ENCODE data around the gene MYO3B. TPM values are rescaled to one million over a fixed set of nuclear protein-coding genes. Genes with fewer than 3 reads are reported as not detected.

Gene MYO3B
- total and polyA plus RNA-seq, 4 experiments from 2014 or later = not detected

GRCh38 chr2:170288859-170289258, 110.9 kb downstream of the MYO3B start:
- ChIA-PET POLR2A (ENCODE audit: partially characterized antibody) (no interaction called here), CTCF (ENCODE audit: partially characterized antibody) (no interaction called here)
- peaks cover 2 to 29% (median 20%) of the 10 kb centered on the region in 8 donors for H3K9me3 Mint-ChIP-seq
- Histone ChIP-seq H3K9me3 (ENCODE audit: control insufficient read depth in 1 of 2, low read length in 2 of 2) (no peaks in the 10 kb centered on the region), H3K27me3 (ENCODE audit: insufficient read depth, low read length) (no peaks in the 10 kb centered on the region), H3K27ac (ENCODE audit: low read depth, low read length) (no peak overlapping the region), H3K36me3 (ENCODE audit: insufficient read depth, low read length) (no peaks in the 10 kb centered on the region), H3K4me1 (ENCODE audit: insufficient read depth, low read length) (no peaks in the 10 kb centered on the region), H3K4me3 (ENCODE audit: low read length in 2 of 2) (no peak overlapping the region)
- intact Hi-C loops (cut with micrococcal nuclease) = no loop called here
- H3K27ac Mint-ChIP-seq = no peak overlapping the region
- H3K4me3 Mint-ChIP-seq = no peak overlapping the region
- no peak for DNase-seq
- peaks cover 0 to 5% of the 10 kb centered on the region in 2 donors for H3K36me3 Mint-ChIP-seq
- no peaks in the 10 kb centered on the region for H3K4me1 Mint-ChIP-seq
- H3K27me3 Mint-ChIP-seq = peaks cover 6 to 17% of the 10 kb centered on the region in 2 donors

- no peaks in the 10 kb centered on the region for H3K4me1 Mint-ChIP-seq
- CTCF ChIA-PET (ENCODE audit: partially characterized antibody) = no interaction called here
- peaks cover 0 to 5% of the 10 kb centered on the region in 2 donors for H3K36me3 Mint-ChIP-seq
- DNase-seq = no peak
- H3K27me3 ChIP-seq (ENCODE audit: insufficient read depth, low read length) = no peaks in the 10 kb centered on the region
- H3K36me3 ChIP-seq (ENCODE audit: insufficient read depth, low read length) = no peaks in the 10 kb centered on the region
- H3K27me3 Mint-ChIP-seq = peaks cover 8 to 20% of the 10 kb centered on the region in 2 donors
- H3K27ac ChIP-seq (ENCODE audit: low read depth, low read length) = no peak overlapping the region
- no peak overlapping the region for H3K4me3 ChIP-seq (ENCODE audit: low read length in 2 of 2)
- H3K27ac Mint-ChIP-seq = no peak overlapping the region
- H3K4me1 ChIP-seq (ENCODE audit: insufficient read depth, low read length) = no peaks in the 10 kb centered on the region
- no peak overlapping the region for H3K4me3 Mint-ChIP-seq
- POLR2A ChIA-PET (ENCODE audit: partially characterized antibody) = no interaction called here
- peaks cover 2 to 35% (median 22%) of the 10 kb centered on the region in 8 donors for H3K9me3 Mint-ChIP-seq
- intact Hi-C loops (cut with micrococcal nuclease) = no loop called here
- no peaks in the 10 kb centered on the region for H3K9me3 ChIP-seq (ENCODE audit: control insufficient read depth in 1 of 2, low read length in 2 of 2)
Observed at GRCh38 chr2:170291474-170291873, 113.5 kb downstream of the MYO3B start.

- ChIA-PET CTCF (ENCODE audit: partially characterized antibody) (no interaction called here), POLR2A (ENCODE audit: partially characterized antibody) (no interaction called here)
- no peaks in the 10 kb centered on the region for H3K9me3 ChIP-seq (ENCODE audit: control insufficient read depth in 1 of 2, low read length in 2 of 2)
- H3K27ac ChIP-seq (ENCODE audit: low read depth, low read length) = no peak overlapping the region
- DNase-seq = no peak
- Mint-ChIP-seq H3K4me3 (no peak overlapping the region), H3K9me3 (peaks cover 0 to 36% (median 22%) of the 10 kb centered on the region in 8 donors), H3K27ac (no peak overlapping the region), H3K27me3 (peaks cover 10 to 20% of the 10 kb centered on the region in 2 donors), H3K36me3 (peaks cover 0 to 5% of the 10 kb centered on the region in 2 donors), H3K4me1 (no peaks in the 10 kb centered on the region)
- no peak overlapping the region for H3K4me3 ChIP-seq (ENCODE audit: low read length in 2 of 2)
- no peaks in the 10 kb centered on the region for H3K27me3 ChIP-seq (ENCODE audit: insufficient read depth, low read length)
- intact Hi-C loops (cut with micrococcal nuclease) = no loop called here
- H3K4me1 ChIP-seq (ENCODE audit: insufficient read depth, low read length) = no peaks in the 10 kb centered on the region
- H3K36me3 ChIP-seq (ENCODE audit: insufficient read depth, low read length) = no peaks in the 10 kb centered on the region
Observed at GRCh38 chr2:170292415-170292814, 114.5 kb downstream of the MYO3B start.

GRCh38 chr2:170297496-170297895, 119.5 kb downstream of the MYO3B start:
- Mint-ChIP-seq H3K4me3 (no peak overlapping the region), H3K4me1 (no peaks in the 10 kb centered on the region), H3K27me3 (peaks cover 7% of the 10 kb centered on the region in 2 donors), H3K36me3 (no peaks in the 10 kb centered on the region), H3K9me3 (peaks cover 0 to 13% (median 3%) of the 10 kb centered on the region in 8 donors), H3K27ac (no peak overlapping the region)
- intact Hi-C loops (cut with micrococcal nuclease) = no loop called here
- POLR2A ChIA-PET (ENCODE audit: partially characterized antibody) = no interaction called here
- no peaks in the 10 kb centered on the region for H3K4me1 ChIP-seq (ENCODE audit: insufficient read depth, low read length)
- H3K27me3 ChIP-seq (ENCODE audit: insufficient read depth, low read length) = no peaks in the 10 kb centered on the region
- DNase-seq = no peak
- no peaks in the 10 kb centered on the region for H3K36me3 ChIP-seq (ENCODE audit: insufficient read depth, low read length)
- H3K4me3 ChIP-seq (ENCODE audit: low read length in 2 of 2) = no peak overlapping the region
- CTCF ChIA-PET (ENCODE audit: partially characterized antibody) = no interaction called here
- H3K27ac ChIP-seq (ENCODE audit: low read depth, low read length) = no peak overlapping the region
- H3K9me3 ChIP-seq (ENCODE audit: control insufficient read depth in 1 of 2, low read length in 2 of 2) = no peaks in the 10 kb centered on the region

DNA sequence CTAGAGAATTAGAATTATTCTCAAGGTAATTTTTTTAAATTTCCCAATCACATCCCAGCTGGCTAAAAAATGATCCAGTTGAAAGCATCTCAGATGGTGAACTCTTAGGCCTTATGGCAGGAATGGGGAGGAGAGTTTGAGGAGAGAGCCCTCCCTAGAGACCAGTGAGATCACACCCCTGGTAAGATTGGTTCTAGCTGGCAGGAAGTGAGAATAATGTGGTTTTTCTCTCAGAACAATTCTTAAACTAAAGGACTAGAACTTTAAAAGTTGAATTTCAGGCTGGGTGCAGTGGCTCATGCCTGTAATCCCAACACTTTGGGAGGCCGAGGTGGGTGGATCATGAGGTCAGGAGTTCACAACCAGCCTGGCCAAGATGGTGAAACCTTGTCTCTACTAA, 120.2 kb downstream of the MYO3B start:
- Histone ChIP-seq H3K4me1 (ENCODE audit: insufficient read depth, low read length) (no peaks in the 10 kb centered on the region), H3K4me3 (ENCODE audit: low read length in 2 of 2) (no peak overlapping the region), H3K27me3 (ENCODE audit: insufficient read depth, low read length) (no peaks in the 10 kb centered on the region), H3K9me3 (ENCODE audit: control insufficient read depth in 1 of 2, low read length in 2 of 2) (no peaks in the 10 kb centered on the region), H3K36me3 (ENCODE audit: insufficient read depth, low read length) (no peaks in the 10 kb centered on the region), H3K27ac (ENCODE audit: low read depth, low read length) (no peak overlapping the region)
- H3K4me1 Mint-ChIP-seq = no peaks in the 10 kb centered on the region
- H3K27ac Mint-ChIP-seq = no peak overlapping the region
- no peaks in the 10 kb centered on the region for H3K36me3 Mint-ChIP-seq
- intact Hi-C loops (cut with micrococcal nuclease) = no loop called here
- H3K9me3 Mint-ChIP-seq = peaks cover 0 to 9% (median 1%) of the 10 kb centered on the region in 8 donors
- ChIA-PET POLR2A (ENCODE audit: partially characterized antibody) (no interaction called here), CTCF (ENCODE audit: partially characterized antibody) (no interaction called here)
- H3K27me3 Mint-ChIP-seq = peaks cover 7 to 9% of the 10 kb centered on the region in 2 donors
- no peak for DNase-seq
- no peak overlapping the region for H3K4me3 Mint-ChIP-seq

DNA sequence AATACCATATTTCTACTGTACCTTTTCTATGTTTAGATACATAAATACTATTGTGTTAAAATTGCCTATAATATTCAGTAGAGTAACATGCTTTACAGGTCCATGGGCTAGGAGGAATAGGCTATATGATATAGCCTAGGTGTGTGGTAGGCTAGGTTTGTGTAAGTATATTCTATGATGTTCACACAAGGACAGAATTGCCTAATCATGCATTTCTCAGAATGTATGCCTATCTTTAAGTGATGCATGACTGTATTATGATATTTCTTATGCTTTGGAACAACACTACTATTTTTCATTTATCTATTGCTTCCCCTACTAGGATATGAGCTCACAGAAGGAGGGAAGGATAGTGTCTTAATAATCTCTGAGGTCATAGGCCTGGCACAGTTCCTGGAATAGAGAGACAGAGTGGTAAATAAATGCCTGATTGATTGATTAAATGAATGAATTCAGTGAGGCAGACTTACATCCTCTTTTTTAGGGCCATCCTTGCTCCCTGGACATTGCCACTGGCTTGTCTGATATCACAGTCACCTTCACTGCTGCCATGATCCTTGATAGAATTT, 121.0 kb downstream of the MYO3B start:
- ChIA-PET POLR2A (ENCODE audit: partially characterized antibody) (no interaction called here), CTCF (ENCODE audit: partially characterized antibody) (no interaction called here)
- Histone ChIP-seq H3K27ac (ENCODE audit: low read depth, low read length) (no peak overlapping the region), H3K27me3 (ENCODE audit: insufficient read depth, low read length) (no peaks in the 10 kb centered on the region), H3K9me3 (ENCODE audit: control insufficient read depth in 1 of 2, low read length in 2 of 2) (no peaks in the 10 kb centered on the region), H3K4me3 (ENCODE audit: low read length in 2 of 2) (no peak overlapping the region), H3K36me3 (ENCODE audit: insufficient read depth, low read length) (no peaks in the 10 kb centered on the region), H3K4me1 (ENCODE audit: insufficient read depth, low read length) (no peaks in the 10 kb centered on the region)
- Mint-ChIP-seq H3K36me3 (no peaks in the 10 kb centered on the region), H3K4me1 (no peaks in the 10 kb centered on the region), H3K27me3 (peaks cover 6 to 9% of the 10 kb centered on the region in 2 donors), H3K27ac (no peak overlapping the region), H3K4me3 (no peak overlapping the region), H3K9me3 (peaks cover 0 to 7% (median under 1%) of the 10 kb centered on the region in 8 donors)
- DNase-seq = no peak
- intact Hi-C loops (cut with micrococcal nuclease) = no loop called here

DNA sequence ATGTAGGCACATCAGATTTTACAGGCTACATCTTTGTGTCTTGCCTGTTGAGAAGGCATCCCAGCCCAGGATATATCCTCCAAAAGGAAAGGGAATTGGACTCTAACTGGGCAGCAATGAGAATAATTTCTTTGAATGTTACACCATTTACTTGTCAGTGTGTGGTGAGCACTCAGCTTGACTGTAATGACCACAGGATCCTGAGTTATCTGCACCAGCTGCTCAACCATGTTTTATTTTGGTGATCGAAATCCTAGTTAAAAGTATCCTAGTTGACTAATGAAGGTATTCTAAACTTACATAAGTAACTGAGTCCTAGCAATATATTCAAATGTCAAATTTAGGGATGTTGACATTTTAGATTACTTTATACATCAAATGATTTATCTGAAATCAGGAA, 123.0 kb downstream of the MYO3B start:
- H3K27me3 Mint-ChIP-seq = peaks cover 5 to 8% of the 10 kb centered on the region in 2 donors
- DNase-seq = no peak
- no peak overlapping the region for H3K4me3 Mint-ChIP-seq

GRCh38 chr2:170301626-170302025, 123.7 kb downstream of the MYO3B start:
- DNase-seq = no peak
- Histone ChIP-seq H3K36me3 (ENCODE audit: insufficient read depth, low read length) (no peaks in the 10 kb centered on the region), H3K27me3 (ENCODE audit: insufficient read depth, low read length) (no peaks in the 10 kb centered on the region), H3K9me3 (ENCODE audit: control insufficient read depth in 1 of 2, low read length in 2 of 2) (no peaks in the 10 kb centered on the region), H3K4me1 (ENCODE audit: insufficient read depth, low read length) (no peaks in the 10 kb centered on the region), H3K27ac (ENCODE audit: low read depth, low read length) (no peak overlapping the region), H3K4me3 (ENCODE audit: low read length in 2 of 2) (no peak overlapping the region)
- Mint-ChIP-seq H3K36me3 (no peaks in the 10 kb centered on the region), H3K4me1 (no peaks in the 10 kb centered on the region), H3K27ac (no peak overlapping the region), H3K4me3 (no peak overlapping the region), H3K9me3 (no peaks in the 10 kb centered on the region), H3K27me3 (peaks cover 6 to 7% of the 10 kb centered on the region in 2 donors)
- CTCF ChIA-PET (ENCODE audit: partially characterized antibody) = no interaction called here
- POLR2A ChIA-PET (ENCODE audit: partially characterized antibody) = no interaction called here
- intact Hi-C loops (cut with micrococcal nuclease) = no loop called here

More for the DNA sequence above, 123.0 kb downstream of the MYO3B start:
- H3K27ac ChIP-seq (ENCODE audit: low read depth, low read length) = no peak overlapping the region
- POLR2A ChIA-PET (ENCODE audit: partially characterized antibody) = no interaction called here
- no peak overlapping the region for H3K4me3 ChIP-seq (ENCODE audit: low read length in 2 of 2)
- Mint-ChIP-seq H3K36me3 (no peaks in the 10 kb centered on the region), H3K27ac (no peak overlapping the region), H3K4me1 (no peaks in the 10 kb centered on the region), H3K9me3 (peaks cover 0 to 6% (median 0%) of the 10 kb centered on the region in 8 donors)
- CTCF ChIA-PET (ENCODE audit: partially characterized antibody) = no interaction called here
- no peaks in the 10 kb centered on the region for H3K4me1 ChIP-seq (ENCODE audit: insufficient read depth, low read length)
- intact Hi-C loops (cut with micrococcal nuclease) = no loop called here
- no peaks in the 10 kb centered on the region for H3K36me3 ChIP-seq (ENCODE audit: insufficient read depth, low read length)
- no peaks in the 10 kb centered on the region for H3K27me3 ChIP-seq (ENCODE audit: insufficient read depth, low read length)
- no peaks in the 10 kb centered on the region for H3K9me3 ChIP-seq (ENCODE audit: control insufficient read depth in 1 of 2, low read length in 2 of 2)

Data from CD4-positive, alpha-beta memory T cell (primary cell).